Retinal pigment epithelial cell (primary cell): ENCODE results near the gene SRGAP3.

Experiments used
- DNase-seq: peaks from one replicate; pipeline ENCODE4 v3.0.0-alpha.2; 2010; ENCODE audit warnings: low read depth
- H3K4me3 ChIP-seq: 2 replicates; pipeline ENCODE4 v1.5.1; 2011; ENCODE audit warnings: mild to moderate bottlenecking, low read length, control low read depth, moderate library complexity
- TF ChIP-seq, protein P1 (sequence below): conservative IDR thresholded peaks from 2 replicates; pipeline ENCODE4 v1.5.1; 2011; ENCODE audit warnings: low read depth, low read length, control low read depth, inconsistent platforms

The SRGAP3 gene

DNA sequence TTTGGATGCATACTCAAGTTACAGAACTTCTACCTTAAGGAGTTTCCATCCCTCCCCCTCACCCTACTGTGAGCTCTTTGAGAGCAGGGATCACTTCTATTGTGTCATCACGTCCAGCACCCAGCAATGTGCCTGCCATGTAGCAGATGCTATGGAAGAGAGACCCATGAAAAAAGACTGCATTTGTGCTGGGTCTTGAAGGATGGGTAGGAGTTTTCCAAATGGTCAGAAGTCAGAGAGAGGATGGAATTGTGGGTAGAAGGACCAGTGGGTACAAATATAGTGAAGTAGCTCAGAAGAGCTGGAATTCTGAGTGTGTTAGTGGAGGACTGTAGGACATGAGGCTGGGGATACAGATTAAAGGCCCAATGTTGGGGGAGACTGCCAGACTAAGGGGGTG, 141.7 kb downstream of the SRGAP3 start:
- no peak for DNase-seq
- H3K4me3 ChIP-seq: no peak overlapping the region
- TF ChIP-seq, protein P1, sequence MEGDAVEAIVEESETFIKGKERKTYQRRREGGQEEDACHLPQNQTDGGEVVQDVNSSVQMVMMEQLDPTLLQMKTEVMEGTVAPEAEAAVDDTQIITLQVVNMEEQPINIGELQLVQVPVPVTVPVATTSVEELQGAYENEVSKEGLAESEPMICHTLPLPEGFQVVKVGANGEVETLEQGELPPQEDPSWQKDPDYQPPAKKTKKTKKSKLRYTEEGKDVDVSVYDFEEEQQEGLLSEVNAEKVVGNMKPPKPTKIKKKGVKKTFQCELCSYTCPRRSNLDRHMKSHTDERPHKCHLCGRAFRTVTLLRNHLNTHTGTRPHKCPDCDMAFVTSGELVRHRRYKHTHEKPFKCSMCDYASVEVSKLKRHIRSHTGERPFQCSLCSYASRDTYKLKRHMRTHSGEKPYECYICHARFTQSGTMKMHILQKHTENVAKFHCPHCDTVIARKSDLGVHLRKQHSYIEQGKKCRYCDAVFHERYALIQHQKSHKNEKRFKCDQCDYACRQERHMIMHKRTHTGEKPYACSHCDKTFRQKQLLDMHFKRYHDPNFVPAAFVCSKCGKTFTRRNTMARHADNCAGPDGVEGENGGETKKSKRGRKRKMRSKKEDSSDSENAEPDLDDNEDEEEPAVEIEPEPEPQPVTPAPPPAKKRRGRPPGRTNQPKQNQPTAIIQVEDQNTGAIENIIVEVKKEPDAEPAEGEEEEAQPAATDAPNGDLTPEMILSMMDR: no peak

DNA sequence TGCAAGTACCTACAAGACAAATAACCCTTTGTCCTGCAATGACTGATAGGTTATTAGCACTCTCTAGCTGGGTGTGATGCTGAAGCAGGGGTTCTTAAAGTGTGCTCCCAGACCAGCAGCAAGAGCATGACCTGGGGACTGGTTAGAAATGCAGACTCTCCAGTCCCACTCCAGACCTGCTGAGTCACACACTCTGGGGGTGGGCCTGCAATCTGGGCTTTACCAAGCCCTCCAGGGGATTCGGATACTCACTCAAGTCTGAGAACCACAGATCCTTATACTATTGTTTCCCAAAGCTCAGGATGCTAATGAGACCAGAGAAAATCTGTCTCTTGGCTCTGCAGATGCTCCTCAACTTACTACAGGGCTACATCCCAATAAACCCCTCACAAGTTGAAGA, 144.0 kb downstream of the SRGAP3 start:
- H3K4me3 ChIP-seq: no peak overlapping the region
- DNase-seq: no peak
- TF ChIP-seq, protein P1: no peak

DNA sequence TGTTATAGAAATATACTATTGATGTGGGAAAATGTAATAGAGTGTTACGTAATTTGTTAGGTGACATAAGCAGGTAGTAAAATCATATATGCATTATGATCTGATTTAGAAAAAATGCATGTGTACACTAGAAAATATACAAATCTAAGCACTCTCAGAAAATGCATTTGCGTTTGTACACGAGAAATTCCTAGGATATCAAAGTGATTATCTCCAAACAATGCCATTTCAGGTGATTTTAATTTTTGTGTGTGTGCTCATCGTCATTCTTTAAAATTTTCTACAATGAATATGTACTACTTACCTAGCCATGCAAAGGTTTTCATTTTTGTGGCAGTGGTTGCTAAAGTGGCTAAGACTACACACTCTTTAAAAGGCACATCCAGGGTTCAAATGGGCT, 145.3 kb downstream of the SRGAP3 start:
- DNase-seq: no peak
- H3K4me3 ChIP-seq: no peak overlapping the region
- TF ChIP-seq, protein P1: no peak

DNA sequence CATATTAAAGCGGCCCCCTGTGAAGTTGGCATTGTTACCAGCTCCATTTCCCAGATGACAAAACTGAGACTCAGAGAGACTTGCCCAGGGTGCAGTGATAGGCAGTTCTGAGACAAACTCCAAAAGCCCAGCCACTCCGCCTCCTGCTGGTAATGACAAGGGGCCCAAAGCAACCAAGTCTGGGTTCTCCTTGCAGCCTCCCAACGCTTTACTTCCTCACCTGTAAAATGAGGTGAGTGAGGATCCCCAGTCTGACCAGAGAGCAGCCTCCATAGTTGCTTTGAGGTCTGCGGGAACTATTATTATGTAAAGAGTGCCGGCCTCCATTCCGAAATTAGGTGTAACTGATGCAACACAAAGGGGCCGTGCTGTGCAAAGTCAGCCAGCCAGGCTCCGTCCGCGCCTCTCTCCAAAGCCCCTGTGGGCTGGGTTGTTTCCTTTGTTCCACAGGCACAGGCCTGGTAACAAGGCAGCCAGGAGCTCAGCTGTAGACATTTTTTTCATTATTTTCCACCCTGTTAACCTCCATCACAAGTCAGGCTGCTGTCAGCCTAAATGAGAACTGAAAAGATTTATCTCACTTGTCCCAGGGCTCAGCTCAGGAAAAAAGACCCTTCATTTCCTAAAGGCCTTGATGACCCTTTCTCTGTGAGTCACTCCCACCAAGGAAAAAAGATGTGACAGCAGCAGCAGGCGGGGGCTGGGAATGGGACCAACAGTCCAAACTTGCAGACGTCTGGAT, 147.0 kb downstream of the SRGAP3 start:
- TF ChIP-seq, protein P1: no peak
- H3K4me3 ChIP-seq: no peak overlapping the region
- DNase-seq: no peak

DNA sequence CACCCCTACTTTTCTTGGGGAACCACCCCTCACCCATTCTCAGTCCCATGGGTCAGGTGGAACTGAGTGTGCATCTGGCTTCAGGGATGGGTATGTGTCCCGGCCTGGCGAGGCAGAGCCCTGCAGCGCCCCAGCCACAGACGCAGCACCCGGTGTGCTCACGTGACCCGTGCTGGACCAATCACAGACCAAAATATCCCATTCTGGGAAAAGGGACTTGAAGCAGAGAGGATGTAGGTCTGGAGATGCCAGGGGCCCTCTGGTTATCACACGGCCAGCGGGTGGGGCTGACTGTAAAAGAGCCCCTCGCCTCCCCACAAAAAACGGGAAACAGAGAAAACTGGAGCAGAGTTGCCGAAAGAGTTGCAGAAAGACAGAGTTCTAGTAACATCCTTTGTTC, 148.2 kb downstream of the SRGAP3 start:
- TF ChIP-seq, protein P1: no peak
- DNase-seq: no peak
- no peak overlapping the region for H3K4me3 ChIP-seq

DNA sequence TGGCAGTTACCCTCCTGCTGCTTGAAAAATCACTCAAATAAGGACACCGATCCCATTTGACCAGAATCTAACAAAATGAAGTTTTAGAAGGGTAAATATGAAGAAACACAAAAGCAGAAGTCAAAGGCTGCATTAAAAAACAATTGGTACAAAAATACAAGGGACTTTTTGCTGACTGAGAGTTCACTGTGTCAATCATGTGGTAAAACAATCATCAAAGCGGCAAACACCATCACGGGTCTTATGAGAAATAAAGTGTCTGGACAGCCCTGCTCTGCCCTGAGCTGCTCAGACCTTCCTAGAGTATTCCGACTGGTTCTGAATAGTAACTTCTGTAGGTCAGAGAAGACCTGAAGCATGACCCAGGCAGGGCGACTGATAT, 148.9 kb downstream of the SRGAP3 start:
- no peak overlapping the region for H3K4me3 ChIP-seq
- no peak for DNase-seq
- TF ChIP-seq, protein P1: no peak
